ENCODE measurements around the gene AKR1C8.
"Not testable (repeated sequence)": the region's sequence is repeated elsewhere in the genome, so short reads cannot be mapped to it uniquely, and the experiment has no call there.

Gene AKR1C8

GRCh38 chr10:5184987-5185775 lies at the start of gene AKR1C8:
Gene AKR1C8 (minus strand): TSS chr10:5185150. CDS start chr10:5185104, 46 bp downstream.
- ATAC-seq: no peak

GRCh38 chr10:5234106-5234860 lies 49.3 kb upstream of the AKR1C8 start:
- no peak for ATAC-seq

- no peak for ATAC-seq
Observed at GRCh38 chr10:5233324-5233723, 48.4 kb upstream of the AKR1C8 start.

- ATAC-seq: no peak
Observed at GRCh38 chr10:5229019-5229418, 44.1 kb upstream of the AKR1C8 start.

- not testable (repeated sequence) for ATAC-seq
Observed at GRCh38 chr10:5222942-5223341, 38.0 kb upstream of the AKR1C8 start.

- ATAC-seq: no peak
Observed at GRCh38 chr10:5219262-5219661, 34.3 kb upstream of the AKR1C8 start.

GRCh38 chr10:5216801-5217200 lies 31.9 kb upstream of the AKR1C8 start:
- ATAC-seq: no peak

- ATAC-seq: no peak
Observed at GRCh38 chr10:5211696-5212536, 27.0 kb upstream of the AKR1C8 start.

GRCh38 chr10:5210261-5210660 lies 25.3 kb upstream of the AKR1C8 start:
- ATAC-seq: not testable (repeated sequence)

GRCh38 chr10:5209776-5210175 lies 24.8 kb upstream of the AKR1C8 start:
- not testable (repeated sequence) for ATAC-seq

- ATAC-seq: no peak
Observed at GRCh38 chr10:5206799-5207198, 21.8 kb upstream of the AKR1C8 start.

- ATAC-seq: no peak
Observed at GRCh38 chr10:5199398-5199797, 14.4 kb upstream of the AKR1C8 start.

GRCh38 chr10:5198386-5198785 lies 13.4 kb upstream of the AKR1C8 start:
- no peak for ATAC-seq

GRCh38 chr10:5196702-5197113 lies 11.8 kb upstream of the AKR1C8 start, which contains the start of gene AKR1C4:
Gene AKR1C4 (plus strand): TSS chr10:5196837. CDS start chr10:5196868, 31 bp downstream.
- ATAC-seq: no peak

GRCh38 chr10:5195727-5196374 lies 10.9 kb upstream of the AKR1C8 start:
- ATAC-seq: no peak

GRCh38 chr10:5194431-5194830 lies 9.5 kb upstream of the AKR1C8 start:
- no peak for ATAC-seq

- no peak for ATAC-seq
Observed at GRCh38 chr10:5188358-5188757, 3.4 kb upstream of the AKR1C8 start.

GRCh38 chr10:5187867-5188266 lies 2.9 kb upstream of the AKR1C8 start:
- ATAC-seq: no peak

GRCh38 chr10:5183923-5184322 lies 1.0 kb downstream of the AKR1C8 start:
- no peak for ATAC-seq

- ATAC-seq: not testable (repeated sequence)
Observed at GRCh38 chr10:5180503-5180902, 4.4 kb downstream of the AKR1C8 start.

GRCh38 chr10:5175581-5175980 lies 9.4 kb downstream of the AKR1C8 start:
- not testable (repeated sequence) for ATAC-seq

- ATAC-seq: peak; percentile 49 to 92
Observed at GRCh38 chr10:5168897-5169420, 16.0 kb downstream of the AKR1C8 start.
